ENCODE data around the gene GLG1. TPM values are rescaled to one million over a fixed set of nuclear protein-coding genes. Genes with fewer than 3 reads are reported as not detected.
"Not testable (repeated sequence)": the region's sequence is repeated elsewhere in the genome, so short reads cannot be mapped to it uniquely, and the experiment has no call there.

The GLG1 gene
- total RNA-seq, 1 donor from 2014 or later: 110 TPM

- H3K4me1 ChIP-seq; H3K4me3 ChIP-seq; H3K9me3 ChIP-seq; H3K27me3 ChIP-seq (ENCODE audit: low read depth); H3K36me3 ChIP-seq; intact Hi-C loops (cut with DNase I); ATAC-seq; H3K27ac ChIP-seq: not testable (repeated sequence)
- peak; percentile 8 for DNase-seq
Observed at GRCh38 chr16:74417897-74418296, 189.0 kb downstream of the GLG1 start.

DNA sequence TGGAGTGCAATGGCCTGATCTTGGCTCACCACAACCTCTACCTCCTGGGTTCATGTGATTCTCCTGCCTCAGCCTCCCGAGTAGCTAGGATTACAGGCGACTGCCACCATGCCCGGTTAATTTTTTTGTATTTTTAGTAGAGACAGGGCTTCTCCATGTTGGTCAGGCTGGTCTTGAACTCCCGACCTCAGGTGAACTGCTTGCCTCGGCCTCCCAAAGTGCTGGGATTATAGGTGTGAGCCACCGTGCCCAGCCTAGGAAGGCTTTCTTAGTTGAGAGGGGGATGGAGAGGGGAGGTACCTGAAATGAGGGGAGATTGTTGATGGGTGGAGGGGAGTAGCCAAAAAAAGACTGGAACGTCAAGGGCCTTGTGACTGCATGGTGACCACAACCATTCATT is 193.0 kb downstream of the GLG1 start:
- H3K4me3 ChIP-seq; H3K4me1 ChIP-seq; H3K27ac ChIP-seq; DNase-seq; H3K36me3 ChIP-seq; H3K9me3 ChIP-seq; ATAC-seq; H3K27me3 ChIP-seq (ENCODE audit: low read depth); intact Hi-C loops (cut with DNase I): not testable (repeated sequence)

- H3K36me3 ChIP-seq; H3K27me3 ChIP-seq (ENCODE audit: low read depth); ATAC-seq; H3K9me3 ChIP-seq; intact Hi-C loops (cut with DNase I); H3K27ac ChIP-seq; H3K4me1 ChIP-seq; H3K4me3 ChIP-seq: not testable (repeated sequence)
- peak; percentile 13 for DNase-seq
Observed at GRCh38 chr16:74413485-74413884, 193.4 kb downstream of the GLG1 start.

DNA sequence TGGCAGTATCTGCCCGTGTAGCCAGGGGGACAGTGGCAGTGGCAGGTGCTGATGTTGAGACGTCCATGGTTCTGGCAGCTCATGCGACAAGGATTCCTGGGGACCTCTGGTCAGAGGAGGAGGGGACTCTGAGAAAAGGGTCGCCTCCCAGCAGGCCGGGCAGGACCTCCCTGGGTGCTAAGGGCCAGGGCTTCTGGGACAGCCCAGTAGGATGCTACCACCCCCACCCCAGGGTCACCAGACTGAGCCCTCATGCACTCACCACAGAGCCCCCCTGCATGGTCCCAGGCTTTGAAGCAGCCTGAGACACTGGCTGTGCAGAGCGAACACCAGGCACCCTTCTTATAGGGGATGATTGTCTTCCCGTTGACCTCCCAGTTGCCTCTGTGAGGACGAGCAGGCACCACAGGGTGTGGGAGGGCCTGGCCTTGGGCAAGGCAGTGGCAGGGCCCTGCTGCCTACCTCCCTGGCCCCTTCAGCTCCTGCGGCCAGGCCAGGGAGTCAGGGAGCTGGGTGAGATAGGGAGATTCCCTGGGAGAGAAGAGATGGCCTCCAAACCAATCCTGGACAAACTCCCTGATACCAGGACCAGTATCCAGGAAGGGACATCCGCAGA is 194.0 kb downstream of the GLG1 start:
- H3K4me3 ChIP-seq; intact Hi-C loops (cut with DNase I); H3K27me3 ChIP-seq (ENCODE audit: low read depth); H3K27ac ChIP-seq; H3K36me3 ChIP-seq; H3K4me1 ChIP-seq; H3K9me3 ChIP-seq: not testable (repeated sequence)
- ATAC-seq: peak in 1 of 2 donors; percentile 15
- DNase-seq: peak; percentile 8

GRCh38 chr16:74412138-74412774 is 194.7 kb downstream of the GLG1 start:
- H3K4me1 ChIP-seq; H3K9me3 ChIP-seq; intact Hi-C loops (cut with DNase I); ATAC-seq; H3K27me3 ChIP-seq (ENCODE audit: low read depth); H3K36me3 ChIP-seq; H3K4me3 ChIP-seq; H3K27ac ChIP-seq; DNase-seq: not testable (repeated sequence)

DNA sequence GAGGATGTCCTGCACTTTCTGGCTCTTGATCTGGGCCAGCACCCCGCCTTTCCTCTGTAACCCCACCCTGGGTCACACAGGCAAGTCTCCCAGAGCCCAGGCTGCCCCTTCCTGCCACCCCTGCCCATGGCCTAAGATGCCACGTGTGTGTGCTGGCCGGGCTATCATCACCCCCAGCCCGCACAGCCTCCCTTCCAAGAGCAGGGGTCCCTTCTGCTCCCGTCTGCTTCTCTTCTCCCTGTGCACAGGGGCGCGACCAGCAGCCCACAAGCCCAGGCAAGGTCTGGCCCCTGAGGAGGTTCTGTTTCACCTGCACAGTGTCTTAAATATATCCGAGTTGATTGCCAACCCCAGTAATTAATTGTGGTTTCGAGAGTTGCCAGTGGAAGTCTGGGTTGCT is 195.9 kb downstream of the GLG1 start:
- H3K36me3 ChIP-seq; intact Hi-C loops (cut with DNase I); H3K4me1 ChIP-seq; ATAC-seq; H3K9me3 ChIP-seq; H3K27ac ChIP-seq; H3K4me3 ChIP-seq; H3K27me3 ChIP-seq (ENCODE audit: low read depth): not testable (repeated sequence)
- peak; percentile 25 for DNase-seq

GRCh38 chr16:74410057-74410957 is 196.6 kb downstream of the GLG1 start:
- not testable (repeated sequence) for H3K36me3 ChIP-seq, DNase-seq

DNA sequence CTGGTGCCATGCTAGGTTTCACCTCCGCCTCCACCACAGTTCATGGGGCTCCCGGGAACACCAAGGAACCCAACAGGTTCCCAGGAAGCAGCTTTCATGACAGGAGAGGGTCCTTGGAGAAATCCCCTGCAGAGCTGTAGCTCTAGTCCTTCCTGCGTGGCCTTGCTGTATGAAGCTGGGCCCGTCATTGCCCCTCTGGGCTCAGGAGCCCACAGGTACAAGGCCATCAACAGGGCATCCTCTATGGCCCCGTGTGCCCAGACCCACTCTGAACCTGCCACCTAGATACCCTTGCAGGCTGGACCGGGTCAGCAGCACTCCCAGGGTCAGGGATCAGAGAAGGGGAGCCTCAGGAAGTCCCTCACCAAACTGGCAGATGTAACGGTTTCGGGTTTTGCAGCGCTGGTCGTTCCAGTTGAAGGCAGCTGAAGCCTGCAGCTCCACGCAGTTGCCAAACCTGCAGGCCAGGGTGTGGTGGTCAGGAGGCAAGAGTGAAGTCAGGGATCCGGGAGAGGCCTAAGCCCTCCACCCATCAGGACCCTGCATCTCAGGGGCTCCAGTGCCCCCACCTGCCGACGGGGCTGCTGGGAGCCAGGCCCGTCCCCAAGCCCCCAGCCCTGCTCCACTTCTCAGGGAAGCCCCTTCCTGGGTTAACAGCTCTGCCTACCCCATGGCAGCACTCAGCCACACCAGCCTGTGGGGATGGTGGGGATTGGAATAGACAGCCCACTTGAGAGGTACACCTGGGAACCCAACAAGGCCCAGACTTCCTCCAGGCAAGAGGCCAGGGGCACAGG is 197.5 kb downstream of the GLG1 start:
- intact Hi-C loops (cut with DNase I); H3K4me1 ChIP-seq; ATAC-seq; H3K4me3 ChIP-seq; DNase-seq; H3K9me3 ChIP-seq; H3K36me3 ChIP-seq; H3K27ac ChIP-seq; H3K27me3 ChIP-seq (ENCODE audit: low read depth): not testable (repeated sequence)

More at GRCh38 chr16:74410057-74410957, 196.6 kb downstream of the GLG1 start:
- H3K9me3 ChIP-seq; H3K27ac ChIP-seq; H3K27me3 ChIP-seq (ENCODE audit: low read depth); ATAC-seq; H3K4me1 ChIP-seq; H3K4me3 ChIP-seq; intact Hi-C loops (cut with DNase I): not testable (repeated sequence)

GRCh38 chr16:74407362-74407705 is 199.6 kb downstream of the GLG1 start:
- Histone ChIP-seq H3K27ac (peak overlapping the region; percentile 81), H3K4me3 (peak overlapping the region; percentile 50)
- H3K36me3 ChIP-seq; H3K4me1 ChIP-seq; H3K27me3 ChIP-seq (ENCODE audit: low read depth); intact Hi-C loops (cut with DNase I); H3K9me3 ChIP-seq: not testable (repeated sequence)
- ATAC-seq: peak; percentile 45 to 70
- DNase-seq: peak; percentile 59

DNA sequence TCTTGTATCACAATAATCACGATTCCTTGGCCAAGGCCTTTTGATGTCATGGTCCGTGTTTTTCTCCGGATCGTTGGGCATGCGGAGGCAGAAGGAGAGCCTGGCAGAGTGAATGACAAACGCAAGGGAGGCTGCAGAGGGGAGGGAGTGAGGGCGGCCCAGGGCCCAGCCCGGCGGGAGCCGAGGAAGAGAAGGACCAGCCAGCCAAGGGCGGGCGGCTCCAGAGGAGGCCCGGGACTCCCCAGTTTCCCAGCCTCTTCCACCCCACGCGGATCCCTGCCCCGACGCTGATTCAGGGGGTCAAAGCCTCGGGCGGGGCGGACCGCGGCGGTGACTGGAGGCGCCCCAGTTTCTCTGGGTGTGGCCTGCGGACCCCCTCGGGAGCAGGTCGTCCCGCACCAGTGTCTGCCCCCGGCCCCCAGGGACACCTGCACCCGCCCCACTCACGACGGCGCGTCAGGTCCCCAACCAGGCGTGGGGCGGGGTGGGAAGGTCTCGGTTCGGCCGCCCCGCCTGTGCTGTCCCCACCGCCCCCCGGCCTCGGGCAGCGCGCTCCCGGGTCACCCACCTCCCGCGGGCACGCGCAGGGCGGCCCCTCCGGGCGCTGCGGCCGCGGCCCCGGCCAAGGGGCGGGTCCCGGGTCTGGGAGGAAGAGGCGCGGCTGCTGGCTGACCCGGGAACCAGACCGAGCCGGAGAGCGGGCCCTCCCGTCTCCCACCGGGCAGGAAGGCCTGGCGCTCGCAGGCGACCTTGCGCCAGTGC is 200.1 kb downstream of the GLG1 start:
- H3K36me3 ChIP-seq; H3K4me1 ChIP-seq; intact Hi-C loops (cut with DNase I); H3K27me3 ChIP-seq (ENCODE audit: low read depth); DNase-seq; H3K9me3 ChIP-seq: not testable (repeated sequence)
- peak overlapping the region; percentile 50 for H3K4me3 ChIP-seq
- ATAC-seq: peak; percentile 90 to 96
- H3K27ac ChIP-seq: peak overlapping the region; percentile 81

- H3K4me1 ChIP-seq; H3K4me3 ChIP-seq; intact Hi-C loops (cut with DNase I); H3K36me3 ChIP-seq; H3K9me3 ChIP-seq; ATAC-seq; DNase-seq; H3K27ac ChIP-seq; H3K27me3 ChIP-seq (ENCODE audit: low read depth): not testable (repeated sequence)
Observed at GRCh38 chr16:74404148-74404933, 202.6 kb downstream of the GLG1 start.

DNA sequence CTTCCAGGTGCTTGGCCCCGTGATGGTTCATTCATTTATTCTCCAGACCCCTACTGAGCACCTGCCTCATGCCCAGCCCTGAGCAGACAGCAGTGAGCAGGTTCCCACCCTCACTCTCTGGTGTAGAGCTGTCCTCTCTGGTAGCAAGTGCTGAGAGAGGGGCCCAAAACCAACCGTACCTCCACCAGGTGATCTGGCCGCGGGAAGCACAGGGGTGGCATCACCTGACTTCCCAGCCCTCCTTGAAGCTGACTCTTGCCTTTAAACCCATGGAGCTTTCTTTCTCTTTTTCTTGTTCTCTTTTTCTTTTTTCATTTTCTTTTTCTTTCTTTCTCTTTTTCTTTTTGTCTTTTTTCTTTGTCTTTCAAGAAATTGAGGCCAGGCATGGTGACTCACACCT is 206.7 kb downstream of the GLG1 start:
- not testable (repeated sequence) for ATAC-seq, H3K4me1 ChIP-seq

More for the DNA sequence above, 206.7 kb downstream of the GLG1 start:
- H3K4me3 ChIP-seq; DNase-seq; H3K36me3 ChIP-seq; H3K9me3 ChIP-seq; H3K27ac ChIP-seq; intact Hi-C loops (cut with DNase I); H3K27me3 ChIP-seq (ENCODE audit: low read depth): not testable (repeated sequence)
